ENCODE measurements around the gene BCKDHA.
"Not testable (repeated sequence)": the region's sequence is repeated elsewhere in the genome, so short reads cannot be mapped to it uniquely, and the experiment has no call there.

GRCh38 chr19:41381536-41381935 is 16.1 kb upstream of the BCKDHA start:
- not testable (repeated sequence) for TF ChIP-seq CTCF (IDR thresholded peaks at IDR 0.05; ENCODE audit: low read length); EZH2 (optimal IDR thresholded peaks at IDR 0.05; ENCODE audit: low read depth, low read length); EZH2phosphoT487 (IDR thresholded peaks at IDR 0.05; ENCODE audit: low read length)

All from MM.1S (cell line).